NT2/D1 (cell line): Measurements from ENCODE around the gene C8G.

ENCODE experiments used
- DNase-seq: peaks from one replicate; pipeline ENCODE4 v3.0.0-alpha.2; 2011; ENCODE audit warnings: low read depth, low spot score
- H3K27me3 ChIP-seq: 2 replicates; pipeline ENCODE4 v1.6.0; 2011; ENCODE audit warnings: mild to moderate bottlenecking; ENCODE audit not compliant: insufficient read length, insufficient read depth
- H3K36me3 ChIP-seq: 2 replicates; pipeline ENCODE4 v1.6.1; 2011; ENCODE audit warnings: mild to moderate bottlenecking, low read length, mixed read lengths; ENCODE audit not compliant: insufficient read depth, insufficient read length
- H3K4me1 ChIP-seq: 2 replicates; pipeline ENCODE4 v1.5.1; 2011; ENCODE audit not compliant: insufficient read depth, insufficient read length
- H3K4me3 ChIP-seq: 2 replicates; pipeline ENCODE4 v1.5.1; 2011; ENCODE audit warnings: low read depth; ENCODE audit not compliant: insufficient read length
- H3K9ac ChIP-seq: 2 replicates; pipeline ENCODE4 v1.6.0; 2011; ENCODE audit warnings: low read depth; ENCODE audit not compliant: insufficient read length
- H3K9me3 ChIP-seq: 2 replicates; pipeline ENCODE4 v1.5.1; 2011; ENCODE audit warnings: mild to moderate bottlenecking, low read length; ENCODE audit not compliant: insufficient read depth
- SUZ12 ChIP-seq: IDR thresholded peaks from 2 replicates; pipeline ENCODE4 v1.6.1; 2011; ENCODE audit not compliant: insufficient read length, insufficient read depth; ENCODE audit errors: extremely low read depth
- YY1 ChIP-seq: IDR thresholded peaks from 2 replicates; pipeline ENCODE4 v1.6.1; 2011; ENCODE audit not compliant: insufficient read length, insufficient read depth
- ZNF274 ChIP-seq: IDR thresholded peaks from 2 replicates; pipeline ENCODE4 v1.6.1; 2011; ENCODE audit warnings: mild to moderate bottlenecking, low read depth, low read length

The C8G gene

GRCh38 chr9:136970361-136970760 is 25.3 kb downstream of the C8G start:
- peaks cover 23% of the 10 kb centered on the region for H3K4me1 ChIP-seq
- no peaks in the 10 kb centered on the region for H3K27me3 ChIP-seq
- TF ChIP-seq YY1 (no peak), SUZ12 (no peak), ZNF274 (no peak)
- no peak overlapping the region for H3K4me3 ChIP-seq
- peak overlapping the region; percentile 67 for H3K9ac ChIP-seq
- DNase-seq, result no peak
- H3K36me3 ChIP-seq, result no peaks in the 10 kb centered on the region
- H3K9me3 ChIP-seq, result no peaks in the 10 kb centered on the region

GRCh38 chr9:136971746-136972145 is 26.7 kb downstream of the C8G start:
- DNase-seq, result no peak
- Histone ChIP-seq H3K9ac (no peak overlapping the region), H3K27me3 (peaks cover under 1% of the 10 kb centered on the region), H3K4me1 (peaks cover 26% of the 10 kb centered on the region), H3K4me3 (no peak overlapping the region), H3K9me3 (no peaks in the 10 kb centered on the region), H3K36me3 (no peaks in the 10 kb centered on the region)
- TF ChIP-seq YY1, result no peak
- TF ChIP-seq ZNF274, result no peak
- TF ChIP-seq SUZ12, result no peak

DNA sequence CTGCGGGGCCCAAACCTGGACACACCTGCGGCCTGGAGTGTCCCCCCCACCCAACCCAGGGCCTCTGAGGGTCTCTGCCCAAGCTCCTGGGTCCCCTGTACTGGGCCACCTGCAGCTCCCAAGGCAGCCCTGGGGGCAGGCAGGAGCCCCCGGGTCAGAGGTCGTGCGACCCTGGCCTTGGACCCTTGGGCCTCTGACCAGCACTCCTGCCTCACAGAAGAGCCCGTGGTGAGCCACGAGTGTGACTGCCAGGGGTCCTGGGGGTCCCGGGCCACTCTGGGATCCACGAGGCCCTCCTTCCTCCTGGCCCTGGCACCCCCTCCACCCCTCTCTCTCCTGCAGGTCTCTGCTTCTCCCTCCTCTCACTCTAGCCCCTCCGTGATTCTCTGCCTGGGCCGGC is 27.3 kb downstream of the C8G start:
- H3K4me1 ChIP-seq, result peaks cover 31% of the 10 kb centered on the region
- no peak for DNase-seq
- no peak for TF ChIP-seq YY1
- TF ChIP-seq ZNF274, result no peak
- TF ChIP-seq SUZ12, result no peak
- H3K27me3 ChIP-seq, result peaks cover 6% of the 10 kb centered on the region
- H3K36me3 ChIP-seq, result no peaks in the 10 kb centered on the region
- no peak overlapping the region for H3K4me3 ChIP-seq
- H3K9ac ChIP-seq, result no peak overlapping the region
- no peaks in the 10 kb centered on the region for H3K9me3 ChIP-seq

- H3K36me3 ChIP-seq, result no peaks in the 10 kb centered on the region
- no peak for TF ChIP-seq ZNF274
- TF ChIP-seq YY1, result no peak
- no peak for TF ChIP-seq SUZ12
These were observed 27.7 kb downstream of the C8G start for GRCh38 chr9:136972743-136973142.

GRCh38 chr9:136973618-136974617 is 28.9 kb downstream of the C8G start:
- no peak overlapping the region for H3K9ac ChIP-seq
- H3K27me3 ChIP-seq, result peaks cover 12% of the 10 kb centered on the region
- H3K9me3 ChIP-seq, result no peaks in the 10 kb centered on the region
- peaks cover 39% of the 10 kb centered on the region for H3K4me1 ChIP-seq
- no peak overlapping the region for H3K4me3 ChIP-seq
- TF ChIP-seq ZNF274, result no peak
- TF ChIP-seq SUZ12, result no peak
- no peak for TF ChIP-seq YY1
- no peak for DNase-seq
- no peaks in the 10 kb centered on the region for H3K36me3 ChIP-seq

More at GRCh38 chr9:136972743-136973142, 27.7 kb downstream of the C8G start:
- no peaks in the 10 kb centered on the region for H3K9me3 ChIP-seq
- H3K4me1 ChIP-seq, result peaks cover 36% of the 10 kb centered on the region
- no peak for DNase-seq
- H3K4me3 ChIP-seq, result no peak overlapping the region
- peak overlapping the region; percentile 17 for H3K9ac ChIP-seq
- H3K27me3 ChIP-seq, result peaks cover 11% of the 10 kb centered on the region

DNA sequence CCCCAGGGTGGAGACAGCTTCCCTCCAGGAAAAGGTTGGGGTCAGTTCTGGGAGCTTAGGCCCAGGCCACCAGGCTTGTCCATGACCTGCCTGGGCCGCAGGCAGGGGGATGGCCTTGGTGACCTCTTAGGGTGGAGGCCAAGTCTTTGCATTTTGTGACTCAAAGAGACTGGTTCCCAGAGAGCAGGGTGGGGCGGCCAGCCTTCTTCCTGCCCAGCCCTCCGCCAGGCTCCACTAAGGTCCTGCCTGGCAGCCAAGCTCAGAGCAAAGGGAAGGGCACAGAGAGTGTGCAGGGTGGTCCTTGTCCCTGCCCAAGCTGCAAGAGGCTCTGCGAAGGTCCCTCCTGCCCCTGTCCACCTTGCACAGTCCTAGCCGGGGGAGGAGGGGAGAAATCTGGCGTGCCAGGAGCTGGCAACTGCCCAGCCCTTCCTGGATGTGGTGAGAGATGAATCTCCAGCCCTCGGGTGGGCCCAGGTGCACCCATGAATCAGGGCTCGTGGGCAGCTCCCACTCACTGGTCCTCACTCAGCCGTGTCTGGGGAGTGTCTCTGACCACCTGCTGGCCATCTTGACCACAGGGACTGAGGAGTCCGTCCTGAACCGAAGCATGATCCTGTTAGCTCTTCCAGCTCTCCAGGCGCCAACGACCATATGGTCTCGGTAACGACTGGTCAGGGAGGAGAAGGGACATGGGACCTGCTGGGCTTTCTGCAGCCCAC is 29.9 kb downstream of the C8G start:
- no peak overlapping the region for H3K9ac ChIP-seq
- peaks cover 12% of the 10 kb centered on the region for H3K27me3 ChIP-seq
- H3K36me3 ChIP-seq, result no peaks in the 10 kb centered on the region
- no peaks in the 10 kb centered on the region for H3K9me3 ChIP-seq
- DNase-seq, result no peak
- H3K4me1 ChIP-seq, result peaks cover 44% of the 10 kb centered on the region
- no peak for TF ChIP-seq YY1
- TF ChIP-seq ZNF274, result no peak
- TF ChIP-seq SUZ12, result no peak
- H3K4me3 ChIP-seq, result no peak overlapping the region

- no peaks in the 10 kb centered on the region for H3K36me3 ChIP-seq
- peaks cover 42% of the 10 kb centered on the region for H3K4me1 ChIP-seq
- TF ChIP-seq SUZ12 (no peak), ZNF274 (no peak), YY1 (no peak)
- H3K4me3 ChIP-seq, result no peak overlapping the region
- no peak overlapping the region for H3K9ac ChIP-seq
- peaks cover 12% of the 10 kb centered on the region for H3K27me3 ChIP-seq
- H3K9me3 ChIP-seq, result no peaks in the 10 kb centered on the region
- no peak for DNase-seq
These were observed 30.6 kb downstream of the C8G start for GRCh38 chr9:136975644-136976043.
